B cell (primary cell): ENCODE measurements around the gene CFAP61. TPM values are rescaled to one million over a fixed set of nuclear protein-coding genes. Genes with fewer than 3 reads are reported as not detected.

Experiments
- ATAC-seq: fragments of 200-7000 bp; cut with Tn5 transposase; one replicate; pipeline ENCODE4 v1.10.0; 2021; ENCODE audit warnings: low read depth, mild to moderate bottlenecking, moderate number of reproducible peaks, moderate library complexity
- CTCF ChIA-PET: fragments of 350-600 bp; sonication (Branson Sonifier 250); formaldehyde crosslinking; loops from one replicate; lab custom pipeline; 2021; ENCODE audit warnings: antibody characterized with exemption, inconsistent platforms; lab: Charles Lee
- POLR2A ChIA-PET: fragments of 350-600 bp; sonication (Branson Sonifier 250); formaldehyde crosslinking; loops from one replicate; lab custom pipeline; 2021; ENCODE audit warnings: antibody characterized with exemption; lab: Charles Lee
- DNase-seq: peaks from one replicate; pipeline ENCODE4 v3.0.0; 2013
- H2AFZ ChIP-seq: 2 replicates; pipeline ENCODE4 v1.6.1; 2012; ENCODE audit warnings: mild to moderate bottlenecking, low read depth, low read length; ENCODE audit not compliant: insufficient read depth, poor library complexity, severe bottlenecking
- H3K27ac ChIP-seq, 2 donors: 1 replicate in 1 of 2; 2 replicates in 1 of 2; pipeline ENCODE4 v1.5.1; 2012 to 2013; ENCODE audit warnings: low read length in 2 of 2, mild to moderate bottlenecking in 2 of 2, moderate library complexity in 1 of 2
- H3K27me3 ChIP-seq, 4 experiments: fragments of 200-600 bp in 1 of 4; sonication (generic) in 1 of 4; replicated peaks in 1 of 4; 1 replicate in 2 of 4; 2 replicates in 2 of 4; pipeline versions ENCODE4 v1.6.1 to v1.7.0; 2013 to 2016; ENCODE audit warnings: low read length in 3 of 4, mild to moderate bottlenecking in 2 of 4, mixed read lengths in 1 of 4, moderate library complexity in 1 of 4; ENCODE audit not compliant: insufficient read depth in 4 of 4, control insufficient read depth in 3 of 4; ENCODE audit errors: control extremely low read depth in 1 of 4
- H3K36me3 ChIP-seq, 2 experiments: replicated peaks in 1 of 2; 1 replicate in 1 of 2; 2 replicates in 1 of 2; pipeline versions ENCODE4 v1.6.1 to v1.7.1; 2013; ENCODE audit warnings: low read length in 1 of 2; ENCODE audit not compliant: insufficient read depth in 2 of 2, control insufficient read depth in 1 of 2; ENCODE audit errors: control extremely low read depth in 1 of 2, extremely low read depth in 1 of 2
- H3K4me1 ChIP-seq, 2 donors: fragments of 200-600 bp in 1 of 2; sonication (generic) in 1 of 2; 1 replicate in 1 of 2; 2 replicates in 1 of 2; pipeline versions ENCODE4 v1.5.1 to v1.6.1; 2013 to 2017; ENCODE audit warnings: low read length in 2 of 2; ENCODE audit not compliant: control insufficient read depth in 2 of 2, insufficient read depth in 2 of 2
- H3K4me2 ChIP-seq: replicated peaks from 2 replicates; pipeline ENCODE3; 2012; ENCODE audit warnings: mild to moderate bottlenecking, low read depth, low read length; ENCODE audit not compliant: poor library complexity, severe bottlenecking
- H3K4me3 ChIP-seq, 5 experiments: fragments of 200-600 bp in 1 of 5; sonication (generic) in 1 of 5; 1 replicate in 3 of 5; 2 replicates in 2 of 5; pipeline versions ENCODE4 v1.5.1 to v1.7.0; 2011 to 2016; ENCODE audit warnings: low read length in 4 of 5, mild to moderate bottlenecking in 4 of 5, low read depth in 2 of 5, control low read depth in 1 of 5, moderate library complexity in 1 of 5; ENCODE audit not compliant: insufficient read depth in 1 of 5; ENCODE audit errors: control extremely low read depth in 1 of 5, extremely low read depth in 1 of 5
- H3K79me2 ChIP-seq: fragments of 200-600 bp; sonication (generic); one replicate; pipeline ENCODE4 v1.6.0; 2016; ENCODE audit warnings: low read length; ENCODE audit not compliant: control insufficient read depth, insufficient read depth
- H3K9ac ChIP-seq: fragments of 200-600 bp; sonication (generic); 2 replicates; pipeline ENCODE4 v1.6.1; 2017; ENCODE audit warnings: mild to moderate bottlenecking, low read length, moderate library complexity
- H3K9me3 ChIP-seq, 3 donors: one replicate each; pipeline versions ENCODE4 v1.6.1 to v1.7.1; 2013; ENCODE audit warnings: low read length in 2 of 3; ENCODE audit not compliant: control insufficient read depth in 2 of 3, insufficient read depth in 1 of 3; ENCODE audit errors: control extremely low read depth in 1 of 3
- H4K20me1 ChIP-seq: 2 replicates; pipeline ENCODE4 v1.6.0; 2012; ENCODE audit warnings: mild to moderate bottlenecking, low read length; ENCODE audit not compliant: insufficient read depth, control insufficient read depth, poor library complexity, severe bottlenecking
- H3K27ac Mint-ChIP-seq: one replicate; pipeline ENCODE4 v1.8.0; 2021; ENCODE audit warnings: mixed read lengths
- H3K27me3 Mint-ChIP-seq: one replicate; pipeline ENCODE4 v1.8.0; 2021; ENCODE audit warnings: mixed read lengths
- H3K4me1 Mint-ChIP-seq: one replicate; pipeline ENCODE4 v1.8.0; 2021; ENCODE audit warnings: mixed read lengths
- H3K4me3 Mint-ChIP-seq: one replicate; pipeline ENCODE4 v1.8.0; 2021; ENCODE audit warnings: mixed read lengths
- H3K9me3 Mint-ChIP-seq: one replicate; pipeline ENCODE4 v1.8.0; 2022; ENCODE audit warnings: mixed read lengths; ENCODE audit not compliant: insufficient read depth
- CTCF ChIP-seq: fragments of 200-600 bp; IDR thresholded peaks from one replicate; pipeline ENCODE4 v1.8.0; 2022; ENCODE audit warnings: antibody characterized with exemption, mild to moderate bottlenecking
- EZH2 ChIP-seq: IDR thresholded peaks from 2 replicates; pipeline ENCODE4 v1.6.1; 2012; ENCODE audit warnings: borderline replicate concordance, low read depth, mild to moderate bottlenecking, moderate library complexity, low read length; ENCODE audit not compliant: insufficient read depth, poor library complexity, severe bottlenecking
- WGBS: methylation state at CpG from one replicate; pipeline ENCODE4 v1.1.5; 2013; ENCODE audit warnings: missing lambda C conversion rate; ENCODE audit not compliant: insufficient coverage; 5-methylcytosine and 5-hydroxymethylcytosine counted together
- intact Hi-C: fragments of 100-400 bp; cut with micrococcal nuclease; formaldehyde crosslinking; loops from one replicate; pipeline ENCODE4 v1.10.0; 2022
- polyA plus RNA-seq: library from polyadenylated mRNA; depleted of rRNA; stranded (reverse); fragments of >200 nt; gene quantifications from 2 replicates; pipeline ENCODE4 v1.2.3, GENCODE V29; 2012
- total RNA-seq, 2 donors: library from RNA; stranded (reverse); fragments of 120-200 nt in 1 of 2; gene quantifications; 1 replicate in 1 of 2; 2 replicates in 1 of 2; pipeline versions ENCODE4 v1.2.3 to v1.2.4, GENCODE V29; 2013 to 2022

The CFAP61 gene
- total and polyA plus RNA-seq, 2 donors (not counting 1 experiment from before 2014, with no cell fraction given): not detected

DNA sequence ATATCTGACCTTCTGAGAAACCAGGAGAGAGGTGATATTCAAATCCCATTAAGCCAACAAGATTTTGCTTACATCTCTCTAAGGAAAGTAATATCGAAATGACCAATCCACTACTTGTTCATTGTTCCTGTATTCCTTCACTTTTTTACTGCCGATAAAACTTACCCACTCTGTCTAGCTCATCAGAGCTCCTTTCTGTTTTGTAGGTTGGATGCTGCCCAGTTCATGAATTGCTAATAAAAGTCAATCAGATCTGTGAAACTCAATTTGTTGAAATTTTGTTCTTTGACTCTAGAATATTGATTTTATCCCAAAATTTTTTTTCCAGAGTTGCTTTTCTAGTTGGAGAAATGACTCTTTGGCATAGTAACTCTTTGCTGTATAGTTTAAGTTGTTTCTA is 166.7 kb downstream of the CFAP61 start:
- ChIA-PET POLR2A (no interaction called here), CTCF (no interaction called here)
- DNase-seq (no peak), ATAC-seq (no peak)
- Histone ChIP-seq H3K9me3 (peaks cover 2 to 6% (median 5%) of the 10 kb centered on the region in 3 donors), H3K27ac (no peak overlapping the region), H4K20me1 (no peaks in the 10 kb centered on the region), H3K36me3 (no peaks in the 10 kb centered on the region), H3K4me3 (no peak overlapping the region), H2AFZ (no peak overlapping the region), H3K79me2 (no peaks in the 10 kb centered on the region), H3K4me1 (no peaks in the 10 kb centered on the region), H3K4me2 (no peak overlapping the region), H3K9ac (no peak overlapping the region), H3K27me3 (peaks cover 0 to 3% (median 0%) of the 10 kb centered on the region in 4 experiments)
- no CpG with 5 or more reads among the region's 2 CpGs for WGBS
- H3K4me1 Mint-ChIP-seq: no peaks in the 10 kb centered on the region
- H3K4me3 Mint-ChIP-seq: no peak overlapping the region
- TF ChIP-seq CTCF (no peak), EZH2 (no peak)
- intact Hi-C loops: no loop called here
- H3K9me3 Mint-ChIP-seq: peaks cover 6% of the 10 kb centered on the region
- H3K27ac Mint-ChIP-seq: no peak overlapping the region
- peaks cover 33% of the 10 kb centered on the region for H3K27me3 Mint-ChIP-seq

DNA sequence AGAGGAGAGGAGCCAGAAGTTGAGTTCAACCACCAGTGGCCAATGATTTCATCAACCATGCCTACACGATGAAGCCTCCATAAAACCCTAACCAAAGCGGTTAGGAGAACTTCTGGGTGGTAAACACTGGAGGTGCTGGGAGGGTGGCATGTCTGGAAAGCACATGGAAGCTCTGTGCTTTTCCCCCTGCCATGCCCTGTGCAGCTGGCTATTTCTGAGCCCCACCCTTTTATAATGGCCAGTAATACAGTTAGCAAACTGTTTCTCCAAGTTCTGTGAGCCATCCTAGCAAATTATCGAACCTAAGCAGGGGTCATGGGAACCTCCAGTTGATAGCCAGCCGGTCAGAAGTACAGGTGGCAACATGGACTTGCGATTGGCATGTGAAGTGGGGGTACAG is 167.8 kb downstream of the CFAP61 start:
- DNase-seq (no peak), ATAC-seq (no peak)
- no peak overlapping the region for H3K4me3 Mint-ChIP-seq
- H3K27me3 Mint-ChIP-seq: peaks cover 36% of the 10 kb centered on the region
- 67% methylated on average over 3 of the region's 5 CpGs for WGBS
- Histone ChIP-seq H3K79me2 (no peaks in the 10 kb centered on the region), H3K27ac (no peak overlapping the region), H3K4me3 (no peak overlapping the region), H2AFZ (no peak overlapping the region), H3K9me3 (peaks cover 2 to 6% (median 5%) of the 10 kb centered on the region in 3 donors), H3K27me3 (peaks cover 0 to 3% (median 0%) of the 10 kb centered on the region in 4 experiments), H3K4me1 (no peaks in the 10 kb centered on the region), H3K4me2 (no peak overlapping the region), H3K9ac (no peak overlapping the region), H4K20me1 (no peaks in the 10 kb centered on the region), H3K36me3 (no peaks in the 10 kb centered on the region)
- TF ChIP-seq CTCF (no peak), EZH2 (no peak)
- no peaks in the 10 kb centered on the region for H3K4me1 Mint-ChIP-seq
- CTCF ChIA-PET: no interaction called here
- POLR2A ChIA-PET: no interaction called here
- intact Hi-C loops: no loop called here
- H3K27ac Mint-ChIP-seq: no peak overlapping the region
- peaks cover 6% of the 10 kb centered on the region for H3K9me3 Mint-ChIP-seq
